Tibial artery (tissue), 4 donors: ENCODE results near the gene SDC3.
A peak's percentile ranks its signal among the peaks of the same experiment; 100 is the strongest.

Source experiments
- DNase-seq, 2 donors: peaks; one replicate each; pipeline ENCODE4 v3.0.0-alpha.2; 2019
- H3K27ac ChIP-seq, 2 donors: fragments of 200-600 bp; sonication (generic) in 1 of 2; 1 replicate in 1 of 2; 2 replicates in 1 of 2; pipeline ENCODE4 v1.5.1; 2018 to 2019; ENCODE audit warnings: mild to moderate bottlenecking in 1 of 2
- H3K27me3 ChIP-seq, 2 donors: fragments of 200-600 bp; sonication (generic) in 1 of 2; one replicate each; pipeline versions ENCODE4 v1.5.1 to v1.6.0; 2016 to 2019
- H3K36me3 ChIP-seq, 3 donors: fragments of 200-600 bp; sonication (generic) in 2 of 3; one replicate each; pipeline ENCODE4 v1.5.1; 2016 to 2019; ENCODE audit warnings: mild to moderate bottlenecking in 2 of 3
- H3K4me1 ChIP-seq, 4 donors: fragments of 200-600 bp; sonication (generic) in 2 of 4; 1 replicate in 3 of 4; 2 replicates in 1 of 4; pipeline ENCODE4 v1.5.1; 2016 to 2019
- H3K4me3 ChIP-seq, 2 donors: fragments of 200-600 bp; sonication (generic) in 1 of 2; 1 replicate in 1 of 2; 2 replicates in 1 of 2; pipeline ENCODE4 v1.5.1; 2018 to 2019; ENCODE audit warnings: mild to moderate bottlenecking in 2 of 2
- H3K9me3 ChIP-seq, 3 donors: fragments of 200-600 bp; sonication (generic) in 1 of 3; one replicate each; pipeline ENCODE4 v1.5.1; 2016 to 2019
- intact Hi-C: fragments of 100-400 bp; cut with DNase I; formaldehyde crosslinking; loops from one replicate; pipeline ENCODE4 v1.15.0; 2023; ENCODE audit warnings: low total_unique reads
- TF ChIP-seq, protein P1 (sequence below), 2 experiments: fragments of 200-600 bp in 1 of 2; fragments of 450-650 bp in 1 of 2; IDR thresholded peaks; one replicate each; pipeline ENCODE4 v1.5.1; 2017 to 2019; ENCODE audit warnings: antibody characterized with exemption in 2 of 2, mild to moderate bottlenecking in 1 of 2, moderate library complexity in 1 of 2

The SDC3 gene

DNA sequence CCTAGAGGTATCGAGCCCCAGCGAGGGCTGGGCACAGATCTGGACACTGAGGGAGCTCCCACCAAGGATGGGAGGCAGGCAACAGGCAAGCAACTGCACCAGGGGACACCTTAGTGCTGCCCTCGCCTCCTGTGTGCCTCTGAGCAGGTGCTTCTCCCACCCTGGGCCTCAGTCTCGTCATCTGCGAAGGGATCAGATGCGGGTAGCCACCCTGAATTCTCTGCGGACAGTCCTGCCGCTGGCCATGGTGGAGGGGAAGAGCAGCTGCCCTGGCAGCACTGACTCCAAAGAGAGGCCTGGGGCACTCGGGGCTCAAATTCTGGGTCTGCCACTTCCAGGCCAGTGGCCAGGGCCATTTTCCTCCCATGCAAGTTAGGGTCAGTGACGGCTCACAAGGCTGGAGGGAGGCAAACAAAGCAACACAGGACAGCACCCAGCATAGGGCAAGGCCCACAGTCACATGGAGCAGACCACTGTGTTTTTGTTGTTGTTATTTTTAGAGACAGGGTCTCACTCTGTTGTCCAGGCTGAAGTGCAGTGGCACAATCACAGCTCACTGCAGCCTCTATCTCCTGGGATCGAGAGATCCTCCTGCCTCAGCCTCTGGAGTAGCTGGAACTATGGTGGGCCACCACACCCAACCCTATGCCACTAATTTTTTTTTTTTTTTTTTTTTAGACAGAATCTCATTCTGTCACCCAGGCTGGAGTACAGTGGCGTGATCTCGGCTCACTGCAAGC is 7.1 kb upstream of the SDC3 start:
- Histone ChIP-seq H3K4me1 (no peaks in the 10 kb centered on the region), H3K36me3 (no peaks in the 10 kb centered on the region), H3K27me3 (no peaks in the 10 kb centered on the region), H3K9me3 (no peaks in the 10 kb centered on the region), H3K4me3 (no peak overlapping the region), H3K27ac (no peak overlapping the region)
- peak in 1 of 2 donors; percentile 54 for DNase-seq
- TF ChIP-seq, protein P1, sequence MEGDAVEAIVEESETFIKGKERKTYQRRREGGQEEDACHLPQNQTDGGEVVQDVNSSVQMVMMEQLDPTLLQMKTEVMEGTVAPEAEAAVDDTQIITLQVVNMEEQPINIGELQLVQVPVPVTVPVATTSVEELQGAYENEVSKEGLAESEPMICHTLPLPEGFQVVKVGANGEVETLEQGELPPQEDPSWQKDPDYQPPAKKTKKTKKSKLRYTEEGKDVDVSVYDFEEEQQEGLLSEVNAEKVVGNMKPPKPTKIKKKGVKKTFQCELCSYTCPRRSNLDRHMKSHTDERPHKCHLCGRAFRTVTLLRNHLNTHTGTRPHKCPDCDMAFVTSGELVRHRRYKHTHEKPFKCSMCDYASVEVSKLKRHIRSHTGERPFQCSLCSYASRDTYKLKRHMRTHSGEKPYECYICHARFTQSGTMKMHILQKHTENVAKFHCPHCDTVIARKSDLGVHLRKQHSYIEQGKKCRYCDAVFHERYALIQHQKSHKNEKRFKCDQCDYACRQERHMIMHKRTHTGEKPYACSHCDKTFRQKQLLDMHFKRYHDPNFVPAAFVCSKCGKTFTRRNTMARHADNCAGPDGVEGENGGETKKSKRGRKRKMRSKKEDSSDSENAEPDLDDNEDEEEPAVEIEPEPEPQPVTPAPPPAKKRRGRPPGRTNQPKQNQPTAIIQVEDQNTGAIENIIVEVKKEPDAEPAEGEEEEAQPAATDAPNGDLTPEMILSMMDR (IDR thresholded peaks at IDR 0.05), result no peak
- intact Hi-C loops, result no loop called here

DNA sequence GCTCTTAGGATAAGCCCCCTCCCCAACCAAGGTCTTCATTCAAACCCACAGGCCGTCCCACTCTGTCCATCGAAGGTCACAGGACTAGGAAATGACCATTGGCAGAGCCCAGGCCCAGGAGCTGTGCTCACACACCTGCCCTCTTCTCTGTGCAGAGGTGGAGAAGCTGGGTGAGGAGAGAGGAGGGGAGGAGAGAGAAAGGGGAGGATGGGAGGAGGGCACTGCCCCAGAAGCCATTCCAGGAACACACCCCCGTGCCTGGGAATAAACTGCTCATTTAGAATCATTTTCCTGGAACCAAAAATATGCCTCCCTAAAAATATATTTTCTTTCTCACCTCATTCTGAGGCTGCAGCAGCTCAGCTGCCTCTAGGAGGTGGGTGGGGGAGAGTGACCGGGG is 6.4 kb upstream of the SDC3 start:
- H3K27me3 ChIP-seq, result no peaks in the 10 kb centered on the region
- peak in 1 of 2 donors; percentile 10 for DNase-seq
- intact Hi-C loops, result loop anchor here (5.0 kb wide), 1 partner anchor 193 kb away; the partner anchor contains the start of gene MATN1
- no peak overlapping the region for H3K4me3 ChIP-seq
- H3K4me1 ChIP-seq, result no peaks in the 10 kb centered on the region
- TF ChIP-seq, protein P1 (IDR thresholded peaks at IDR 0.05), result no peak
- no peaks in the 10 kb centered on the region for H3K9me3 ChIP-seq
- H3K36me3 ChIP-seq, result no peaks in the 10 kb centered on the region
- no peak overlapping the region for H3K27ac ChIP-seq

DNA sequence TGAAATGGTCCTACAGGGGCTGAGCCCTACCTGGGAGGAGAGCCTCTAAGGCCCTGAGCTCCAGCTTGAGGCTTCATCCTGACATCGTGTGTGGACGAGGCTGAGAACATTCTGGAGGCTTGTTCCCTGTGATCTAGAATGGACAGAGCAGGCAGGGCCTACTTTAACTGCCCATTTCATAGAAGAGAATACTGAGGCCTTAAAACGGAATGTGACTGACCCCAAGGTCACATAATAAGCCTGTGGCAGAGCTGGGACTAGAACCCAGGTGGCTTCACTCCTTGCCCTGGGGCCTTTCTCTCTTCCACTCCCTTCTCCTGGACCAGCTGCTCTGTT is 6.0 kb upstream of the SDC3 start:
- intact Hi-C loops, result loop anchor here (5.0 kb wide), 1 partner anchor 192 kb away; the partner anchor contains the start of gene MATN1
- H3K9me3 ChIP-seq, result no peaks in the 10 kb centered on the region
- no peak for DNase-seq

DNA sequence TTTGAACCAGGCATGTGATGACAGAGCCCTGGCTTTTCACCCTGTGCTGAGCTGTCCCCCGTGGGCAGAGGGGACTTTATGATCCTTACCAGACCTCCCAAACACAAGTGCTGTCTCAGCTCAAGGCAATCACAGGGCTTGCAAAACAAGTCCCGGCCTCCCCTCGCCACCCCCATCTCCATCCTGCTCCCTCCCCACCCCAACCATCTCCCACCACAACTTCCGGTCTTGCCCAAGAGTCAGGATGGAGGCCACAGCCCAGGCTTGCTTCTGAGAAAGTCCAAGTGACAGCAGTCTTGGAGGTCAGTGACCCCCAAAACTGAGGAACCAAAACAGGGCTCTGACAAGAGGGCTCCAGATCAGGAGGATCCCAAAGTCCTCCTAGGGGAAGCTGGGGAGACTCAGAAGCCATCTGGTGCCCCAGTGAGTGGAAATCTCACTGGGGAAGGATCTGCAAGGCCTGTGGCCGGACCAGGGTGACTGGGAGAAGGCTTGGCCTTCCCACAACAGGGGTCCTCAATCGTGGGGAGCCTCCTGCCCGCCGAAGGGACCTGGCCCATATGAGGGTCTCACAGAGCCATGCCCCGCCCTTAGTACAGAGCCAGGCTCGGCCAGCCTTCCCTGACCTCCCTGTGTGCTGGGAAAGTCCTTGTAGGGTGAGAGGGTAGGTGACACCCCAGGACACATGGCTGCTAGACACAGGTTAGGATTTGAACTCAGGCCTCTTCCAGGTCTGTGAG is 4.5 kb upstream of the SDC3 start:
- no peaks in the 10 kb centered on the region for H3K36me3 ChIP-seq
- intact Hi-C loops, result loop anchor here (2.0 to 5.0 kb wide), 2 partner anchors 112 to 191 kb away; partner anchors contain the start of gene MATN1
- no peaks in the 10 kb centered on the region for H3K9me3 ChIP-seq
- no peak overlapping the region for H3K27ac ChIP-seq
- H3K4me1 ChIP-seq, result peaks cover 0 to 10% (median 8%) of the 10 kb centered on the region in 4 donors
- no peak overlapping the region for H3K4me3 ChIP-seq
- peak; percentile 78 to 87 for DNase-seq
- TF ChIP-seq, protein P1 (IDR thresholded peaks at IDR 0.05), result no peak
- H3K27me3 ChIP-seq, result no peaks in the 10 kb centered on the region

More for the DNA sequence above, 6.0 kb upstream of the SDC3 start:
- H3K4me1 ChIP-seq, result peaks cover 0 to under 1% (median under 1%) of the 10 kb centered on the region in 4 donors
- no peak overlapping the region for H3K4me3 ChIP-seq
- H3K27me3 ChIP-seq, result no peaks in the 10 kb centered on the region
- no peaks in the 10 kb centered on the region for H3K36me3 ChIP-seq
- H3K27ac ChIP-seq, result no peak overlapping the region
- TF ChIP-seq, protein P1 (IDR thresholded peaks at IDR 0.05), result no peak

DNA sequence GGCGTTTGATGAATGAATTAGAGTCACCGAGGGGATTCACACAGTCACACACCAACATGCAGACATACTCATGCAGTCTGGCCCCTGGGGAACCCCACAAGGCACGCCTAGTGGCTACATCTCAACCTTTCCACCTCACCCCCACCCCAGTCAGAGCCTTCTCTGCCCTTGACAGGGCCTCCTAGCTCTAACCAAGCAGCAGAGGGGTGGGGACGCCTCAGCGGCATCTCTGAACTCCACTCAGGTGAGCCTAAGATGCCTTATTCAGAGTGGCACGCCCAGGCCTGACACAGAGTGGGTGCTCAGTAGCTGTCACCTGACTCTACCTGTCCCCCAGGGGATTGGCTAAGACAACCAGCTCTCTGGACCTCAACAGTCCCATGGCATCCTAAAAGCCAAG is 3.7 kb upstream of the SDC3 start:
- H3K9me3 ChIP-seq, result no peaks in the 10 kb centered on the region
- H3K4me3 ChIP-seq, result no peak overlapping the region
- intact Hi-C loops, result loop anchor here (2.0 to 5.0 kb wide), 2 partner anchors 111 to 190 kb away; partner anchors contain the start of gene MATN1
- DNase-seq, result no peak
- TF ChIP-seq, protein P1 (IDR thresholded peaks at IDR 0.05), result no peak
- no peak overlapping the region for H3K27ac ChIP-seq
- H3K36me3 ChIP-seq, result no peaks in the 10 kb centered on the region
- peaks cover 0 to 18% (median 14%) of the 10 kb centered on the region in 4 donors for H3K4me1 ChIP-seq
- no peaks in the 10 kb centered on the region for H3K27me3 ChIP-seq
